Liver (tissue), 9 donors: ENCODE measurements around the gene BCR. TPM values are rescaled to one million over a fixed set of nuclear protein-coding genes. Genes with fewer than 3 reads are reported as not detected.

ENCODE experiments used
- DNase-seq: peaks from one replicate; pipeline ENCODE4 v3.0.0-alpha.2; 2017; ENCODE audit warnings: low spot score
- H3K27ac ChIP-seq, 2 donors: one replicate each; pipeline ENCODE4 v1.7.0; 2013; ENCODE audit warnings: inconsistent platforms in 2 of 2, low read length in 2 of 2, control low read depth in 1 of 2, low read depth in 1 of 2, mild to moderate bottlenecking in 1 of 2
- H3K27me3 ChIP-seq, 4 donors: one replicate each; pipeline versions ENCODE4 v1.6.1 to v1.7.0; 2013; ENCODE audit warnings: low read length in 3 of 4, inconsistent platforms in 1 of 4, mild to moderate bottlenecking in 1 of 4, moderate library complexity in 1 of 4; ENCODE audit not compliant: control insufficient read depth in 4 of 4, insufficient read depth in 4 of 4
- H3K36me3 ChIP-seq, 4 donors: one replicate each; pipeline versions ENCODE4 v1.6.1 to v1.7.0; 2013; ENCODE audit warnings: low read length in 3 of 4, mild to moderate bottlenecking in 3 of 4, low read depth in 1 of 4, moderate library complexity in 1 of 4; ENCODE audit not compliant: control insufficient read depth in 4 of 4, insufficient read depth in 3 of 4
- H3K4me1 ChIP-seq, 4 donors: one replicate each; pipeline versions ENCODE4 v1.6.1 to v1.7.0; 2013; ENCODE audit warnings: low read length in 3 of 4, mild to moderate bottlenecking in 3 of 4, moderate library complexity in 1 of 4; ENCODE audit not compliant: control insufficient read depth in 4 of 4, insufficient read depth in 4 of 4
- H3K4me3 ChIP-seq, 3 donors: one replicate each; pipeline versions ENCODE4 v1.6.1 to v1.7.0; 2013; ENCODE audit warnings: low read length in 3 of 3, control low read depth in 1 of 3, low read depth in 1 of 3, mild to moderate bottlenecking in 1 of 3
- H3K9ac ChIP-seq, 2 donors: one replicate each; pipeline ENCODE4 v1.7.0; 2013; ENCODE audit warnings: low read length in 2 of 2, mild to moderate bottlenecking in 2 of 2, moderate library complexity in 2 of 2, control low read depth in 1 of 2, low read depth in 1 of 2
- H3K9me3 ChIP-seq, 4 donors: one replicate each; pipeline versions ENCODE4 v1.6.1 to v1.7.0; 2013; ENCODE audit warnings: low read length in 3 of 4; ENCODE audit not compliant: control insufficient read depth in 4 of 4
- EGR1 ChIP-seq, 2 donors: IDR thresholded peaks; 2 replicates each; pipeline ENCODE4 v1.6.1; 2016 to 2018; ENCODE audit warnings: antibody characterized with exemption in 2 of 2, low read depth in 2 of 2
- FOXA1 ChIP-seq: IDR thresholded peaks from 2 replicates; pipeline ENCODE4 v1.6.1; 2016; ENCODE audit warnings: antibody characterized with exemption
- FOXA2 ChIP-seq: IDR thresholded peaks from 2 replicates; pipeline ENCODE4 v1.6.1; 2016; ENCODE audit warnings: antibody characterized with exemption
- GABPA ChIP-seq, 2 donors: IDR thresholded peaks in 1 of 2; conservative IDR thresholded peaks in 1 of 2; 2 replicates each; pipeline ENCODE4 v1.6.1; 2016; ENCODE audit warnings: antibody characterized with exemption in 2 of 2, mild to moderate bottlenecking in 1 of 2, moderate library complexity in 1 of 2
- HNF4A ChIP-seq, 2 donors: conservative IDR thresholded peaks; 2 replicates each; pipeline ENCODE4 v1.6.1; 2016; ENCODE audit warnings: antibody characterized with exemption in 2 of 2, mild to moderate bottlenecking in 2 of 2
- HNF4G ChIP-seq: IDR thresholded peaks from 2 replicates; pipeline ENCODE4 v1.6.1; 2016; ENCODE audit warnings: antibody characterized with exemption
- JUND ChIP-seq, 2 donors: IDR thresholded peaks; 2 replicates each; pipeline ENCODE4 v1.6.1; 2016; ENCODE audit warnings: antibody characterized with exemption in 2 of 2
- NR2F2 ChIP-seq: IDR thresholded peaks from 2 replicates; pipeline ENCODE4 v1.6.1; 2016; ENCODE audit warnings: antibody characterized with exemption
- RAD21 ChIP-seq, 2 donors: IDR thresholded peaks; 2 replicates each; pipeline ENCODE4 v1.6.1; 2016; ENCODE audit warnings: antibody characterized with exemption in 2 of 2, mild to moderate bottlenecking in 2 of 2
- RXRA ChIP-seq, 2 donors: IDR thresholded peaks; 2 replicates each; pipeline ENCODE4 v1.6.1; 2017 to 2018; ENCODE audit warnings: antibody characterized with exemption in 2 of 2, mild to moderate bottlenecking in 1 of 2
- SP1 ChIP-seq: IDR thresholded peaks from 2 replicates; pipeline ENCODE4 v1.6.1; 2018; ENCODE audit warnings: antibody characterized with exemption, mild to moderate bottlenecking
- TAF1 ChIP-seq: conservative IDR thresholded peaks from 2 replicates; pipeline ENCODE4 v1.6.1; 2016; ENCODE audit warnings: antibody characterized with exemption, mild to moderate bottlenecking
- YY1 ChIP-seq: IDR thresholded peaks from 2 replicates; pipeline ENCODE4 v1.6.1; 2016; ENCODE audit warnings: antibody characterized with exemption, mild to moderate bottlenecking
- polyA plus RNA-seq, 2 donors: library from polyadenylated mRNA; stranded (reverse) in 1 of 2; unstranded in 1 of 2; fragments of 200-250 nt in 1 of 2; fragments of >200 nt in 1 of 2; fragmentation: Nextera tagmentation in 1 of 2; extraction: Ambion mirVana in 1 of 2; gene quantifications; one replicate each; pipeline versions ENCODE4 v1.2.1 to v1.2.3, GENCODE V29; 2013 to 2015
- total RNA-seq, 2 donors: library from RNA; depleted of rRNA; stranded (reverse); fragments of >200 nt; gene quantifications; one replicate each; pipeline ENCODE4 v1.2.3, GENCODE V29; 2014
- TF ChIP-seq, protein P1 (sequence below): IDR thresholded peaks from 2 replicates; pipeline ENCODE4 v1.6.1; 2016; ENCODE audit warnings: antibody characterized with exemption, mild to moderate bottlenecking
- TF ChIP-seq, protein P2 (sequence below): IDR thresholded peaks from 2 replicates; pipeline ENCODE4 v1.6.1; 2016; ENCODE audit warnings: antibody characterized with exemption
- TF ChIP-seq, protein P3 (sequence below): IDR thresholded peaks from 2 replicates; pipeline ENCODE4 v1.6.1; 2016; ENCODE audit warnings: antibody characterized with exemption
- TF ChIP-seq, protein P4 (sequence below): IDR thresholded peaks from 2 replicates; pipeline ENCODE4 v1.6.1; 2016; ENCODE audit warnings: antibody characterized with exemption
- TF ChIP-seq, protein P5 (sequence below): fragments of 150-350 bp; IDR thresholded peaks from 2 replicates; pipeline ENCODE4 v1.5.1; 2017; ENCODE audit warnings: improper control_type of control experiment, low read depth, low read length; ENCODE audit not compliant: missing input control
- donor health status: healthy.
- donor health status: healthy.
- donor health status: healthy.
- donor health status: healthy.
- donor health status: healthy.

BCR gene
- total and polyA plus RNA-seq, 4 donors = 7.4 to 35.6 (median 18.3) TPM

DNA sequence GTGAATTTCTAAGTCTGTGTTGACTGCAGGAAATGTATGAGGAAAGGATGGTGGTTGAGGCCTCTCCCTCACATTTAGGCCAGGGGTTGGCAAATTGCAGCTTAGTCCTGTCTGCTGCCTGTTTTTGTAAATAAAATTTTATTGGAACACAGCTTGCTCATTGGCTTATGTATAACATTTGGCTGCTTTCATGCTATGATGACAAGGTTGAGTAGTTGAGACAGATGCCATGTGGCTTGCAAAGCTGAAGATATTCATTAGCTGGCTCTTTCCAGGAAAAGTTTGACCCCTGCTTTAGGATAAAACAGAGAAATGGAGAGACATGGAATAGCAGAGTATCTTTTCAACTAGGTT is 46.2 kb downstream of the BCR start:
- peaks cover 9 to 25% (median 18%) of the 10 kb centered on the region in 4 donors for H3K4me1 ChIP-seq
- H3K27me3 ChIP-seq = no peaks in the 10 kb centered on the region
- TF ChIP-seq RAD21 (IDR thresholded peaks at IDR 0.05) = no peak
- TF ChIP-seq, protein P1, sequence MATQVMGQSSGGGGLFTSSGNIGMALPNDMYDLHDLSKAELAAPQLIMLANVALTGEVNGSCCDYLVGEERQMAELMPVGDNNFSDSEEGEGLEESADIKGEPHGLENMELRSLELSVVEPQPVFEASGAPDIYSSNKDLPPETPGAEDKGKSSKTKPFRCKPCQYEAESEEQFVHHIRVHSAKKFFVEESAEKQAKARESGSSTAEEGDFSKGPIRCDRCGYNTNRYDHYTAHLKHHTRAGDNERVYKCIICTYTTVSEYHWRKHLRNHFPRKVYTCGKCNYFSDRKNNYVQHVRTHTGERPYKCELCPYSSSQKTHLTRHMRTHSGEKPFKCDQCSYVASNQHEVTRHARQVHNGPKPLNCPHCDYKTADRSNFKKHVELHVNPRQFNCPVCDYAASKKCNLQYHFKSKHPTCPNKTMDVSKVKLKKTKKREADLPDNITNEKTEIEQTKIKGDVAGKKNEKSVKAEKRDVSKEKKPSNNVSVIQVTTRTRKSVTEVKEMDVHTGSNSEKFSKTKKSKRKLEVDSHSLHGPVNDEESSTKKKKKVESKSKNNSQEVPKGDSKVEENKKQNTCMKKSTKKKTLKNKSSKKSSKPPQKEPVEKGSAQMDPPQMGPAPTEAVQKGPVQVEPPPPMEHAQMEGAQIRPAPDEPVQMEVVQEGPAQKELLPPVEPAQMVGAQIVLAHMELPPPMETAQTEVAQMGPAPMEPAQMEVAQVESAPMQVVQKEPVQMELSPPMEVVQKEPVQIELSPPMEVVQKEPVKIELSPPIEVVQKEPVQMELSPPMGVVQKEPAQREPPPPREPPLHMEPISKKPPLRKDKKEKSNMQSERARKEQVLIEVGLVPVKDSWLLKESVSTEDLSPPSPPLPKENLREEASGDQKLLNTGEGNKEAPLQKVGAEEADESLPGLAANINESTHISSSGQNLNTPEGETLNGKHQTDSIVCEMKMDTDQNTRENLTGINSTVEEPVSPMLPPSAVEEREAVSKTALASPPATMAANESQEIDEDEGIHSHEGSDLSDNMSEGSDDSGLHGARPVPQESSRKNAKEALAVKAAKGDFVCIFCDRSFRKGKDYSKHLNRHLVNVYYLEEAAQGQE = no peak
- no peak for TF ChIP-seq EGR1 (IDR thresholded peaks at IDR 0.05; ENCODE audit: low read depth in 2 of 2)
- TF ChIP-seq GABPA (IDR thresholded peaks at IDR 0.05 in 1 of 2, conservative IDR thresholded peaks at IDR 0.05 in 1 of 2) = no peak
- no peak for TF ChIP-seq SP1
- TF ChIP-seq, protein P2, sequence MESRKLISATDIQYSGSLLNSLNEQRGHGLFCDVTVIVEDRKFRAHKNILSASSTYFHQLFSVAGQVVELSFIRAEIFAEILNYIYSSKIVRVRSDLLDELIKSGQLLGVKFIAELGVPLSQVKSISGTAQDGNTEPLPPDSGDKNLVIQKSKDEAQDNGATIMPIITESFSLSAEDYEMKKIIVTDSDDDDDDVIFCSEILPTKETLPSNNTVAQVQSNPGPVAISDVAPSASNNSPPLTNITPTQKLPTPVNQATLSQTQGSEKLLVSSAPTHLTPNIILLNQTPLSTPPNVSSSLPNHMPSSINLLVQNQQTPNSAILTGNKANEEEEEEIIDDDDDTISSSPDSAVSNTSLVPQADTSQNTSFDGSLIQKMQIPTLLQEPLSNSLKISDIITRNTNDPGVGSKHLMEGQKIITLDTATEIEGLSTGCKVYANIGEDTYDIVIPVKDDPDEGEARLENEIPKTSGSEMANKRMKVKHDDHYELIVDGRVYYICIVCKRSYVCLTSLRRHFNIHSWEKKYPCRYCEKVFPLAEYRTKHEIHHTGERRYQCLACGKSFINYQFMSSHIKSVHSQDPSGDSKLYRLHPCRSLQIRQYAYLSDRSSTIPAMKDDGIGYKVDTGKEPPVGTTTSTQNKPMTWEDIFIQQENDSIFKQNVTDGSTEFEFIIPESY = no peak
- TF ChIP-seq RXRA (IDR thresholded peaks at IDR 0.05) = no peak
- no peak for TF ChIP-seq NR2F2
- TF ChIP-seq, protein P3, sequence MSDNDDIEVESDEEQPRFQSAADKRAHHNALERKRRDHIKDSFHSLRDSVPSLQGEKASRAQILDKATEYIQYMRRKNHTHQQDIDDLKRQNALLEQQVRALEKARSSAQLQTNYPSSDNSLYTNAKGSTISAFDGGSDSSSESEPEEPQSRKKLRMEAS = no peak
- TF ChIP-seq TAF1 = no peak
- TF ChIP-seq, protein P4, sequence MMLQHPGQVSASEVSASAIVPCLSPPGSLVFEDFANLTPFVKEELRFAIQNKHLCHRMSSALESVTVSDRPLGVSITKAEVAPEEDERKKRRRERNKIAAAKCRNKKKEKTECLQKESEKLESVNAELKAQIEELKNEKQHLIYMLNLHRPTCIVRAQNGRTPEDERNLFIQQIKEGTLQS = no peak
- TF ChIP-seq HNF4G = no peak
- TF ChIP-seq, protein P5, sequence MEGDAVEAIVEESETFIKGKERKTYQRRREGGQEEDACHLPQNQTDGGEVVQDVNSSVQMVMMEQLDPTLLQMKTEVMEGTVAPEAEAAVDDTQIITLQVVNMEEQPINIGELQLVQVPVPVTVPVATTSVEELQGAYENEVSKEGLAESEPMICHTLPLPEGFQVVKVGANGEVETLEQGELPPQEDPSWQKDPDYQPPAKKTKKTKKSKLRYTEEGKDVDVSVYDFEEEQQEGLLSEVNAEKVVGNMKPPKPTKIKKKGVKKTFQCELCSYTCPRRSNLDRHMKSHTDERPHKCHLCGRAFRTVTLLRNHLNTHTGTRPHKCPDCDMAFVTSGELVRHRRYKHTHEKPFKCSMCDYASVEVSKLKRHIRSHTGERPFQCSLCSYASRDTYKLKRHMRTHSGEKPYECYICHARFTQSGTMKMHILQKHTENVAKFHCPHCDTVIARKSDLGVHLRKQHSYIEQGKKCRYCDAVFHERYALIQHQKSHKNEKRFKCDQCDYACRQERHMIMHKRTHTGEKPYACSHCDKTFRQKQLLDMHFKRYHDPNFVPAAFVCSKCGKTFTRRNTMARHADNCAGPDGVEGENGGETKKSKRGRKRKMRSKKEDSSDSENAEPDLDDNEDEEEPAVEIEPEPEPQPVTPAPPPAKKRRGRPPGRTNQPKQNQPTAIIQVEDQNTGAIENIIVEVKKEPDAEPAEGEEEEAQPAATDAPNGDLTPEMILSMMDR = no peak
- no peak for TF ChIP-seq YY1
- TF ChIP-seq FOXA2 = no peak
- no peak for TF ChIP-seq JUND (IDR thresholded peaks at IDR 0.05)
- TF ChIP-seq FOXA1 = no peak
- TF ChIP-seq HNF4A (conservative IDR thresholded peaks at IDR 0.05) = no peak
- H3K4me3 ChIP-seq = no peak overlapping the region
- no peak for DNase-seq
- H3K9me3 ChIP-seq = peaks cover 0 to 2% (median 0%) of the 10 kb centered on the region in 4 donors
- H3K9ac ChIP-seq = no peak overlapping the region
- H3K27ac ChIP-seq = peak overlapping the region in 1 of 2 donors; percentile 39
- no peaks in the 10 kb centered on the region for H3K36me3 ChIP-seq
